Measurements from ENCODE around the gene CHRNA5.

CHRNA5 gene

GRCh38 chr15:78635346-78635745 is 70.0 kb downstream of the CHRNA5 start:
- Histone ChIP-seq H3K9ac (ENCODE audit: low read depth in 1 of 2, low read length in 2 of 2) (no peak overlapping the region), H3K36me3 (ENCODE audit: control insufficient read depth in 2 of 2, insufficient read depth in 2 of 2, low read length in 2 of 2) (no peaks in the 10 kb centered on the region), H3K27ac (ENCODE audit: low read depth in 2 of 2, low read length in 2 of 2) (no peak overlapping the region), H3K4me3 (ENCODE audit: low read length in 2 of 2) (no peak overlapping the region), H3K27me3 (ENCODE audit: control insufficient read depth in 2 of 2, insufficient read depth in 2 of 2, low read length in 2 of 2) (peaks cover 0 to 3% of the 10 kb centered on the region in 2 donors), H3K9me3 (ENCODE audit: control insufficient read depth in 2 of 2, low read length in 2 of 2) (no peaks in the 10 kb centered on the region), H3K4me1 (ENCODE audit: control insufficient read depth in 2 of 2, insufficient read depth in 2 of 2, low read length in 2 of 2) (no peaks in the 10 kb centered on the region)

GRCh38 chr15:78636378-78636859 is 71.1 kb downstream of the CHRNA5 start:
- no peaks in the 10 kb centered on the region for H3K9me3 ChIP-seq (ENCODE audit: control insufficient read depth in 2 of 2, low read length in 2 of 2)
- no peak overlapping the region for H3K4me3 ChIP-seq (ENCODE audit: low read length in 2 of 2)
- H3K4me1 ChIP-seq (ENCODE audit: control insufficient read depth in 2 of 2, insufficient read depth in 2 of 2, low read length in 2 of 2), result peaks cover 2% of the 10 kb centered on the region in 2 donors
- peaks cover 0 to 7% of the 10 kb centered on the region in 2 donors for H3K27me3 ChIP-seq (ENCODE audit: control insufficient read depth in 2 of 2, insufficient read depth in 2 of 2, low read length in 2 of 2)
- no peaks in the 10 kb centered on the region for H3K36me3 ChIP-seq (ENCODE audit: control insufficient read depth in 2 of 2, insufficient read depth in 2 of 2, low read length in 2 of 2)
- no peak overlapping the region for H3K9ac ChIP-seq (ENCODE audit: low read depth in 1 of 2, low read length in 2 of 2)
- no peak overlapping the region for H3K27ac ChIP-seq (ENCODE audit: low read depth in 2 of 2, low read length in 2 of 2)

GRCh38 chr15:78637776-78638435 is 72.6 kb downstream of the CHRNA5 start:
- H3K27me3 ChIP-seq (ENCODE audit: control insufficient read depth in 2 of 2, insufficient read depth in 2 of 2, low read length in 2 of 2), result peaks cover 0 to 7% of the 10 kb centered on the region in 2 donors
- H3K27ac ChIP-seq (ENCODE audit: low read depth in 2 of 2, low read length in 2 of 2), result no peak overlapping the region
- H3K9me3 ChIP-seq (ENCODE audit: control insufficient read depth in 2 of 2, low read length in 2 of 2), result no peaks in the 10 kb centered on the region
- peaks cover 2% of the 10 kb centered on the region in 2 donors for H3K4me1 ChIP-seq (ENCODE audit: control insufficient read depth in 2 of 2, insufficient read depth in 2 of 2, low read length in 2 of 2)
- no peak overlapping the region for H3K4me3 ChIP-seq (ENCODE audit: low read length in 2 of 2)
- H3K9ac ChIP-seq (ENCODE audit: low read depth in 1 of 2, low read length in 2 of 2), result no peak overlapping the region
- H3K36me3 ChIP-seq (ENCODE audit: control insufficient read depth in 2 of 2, insufficient read depth in 2 of 2, low read length in 2 of 2), result no peaks in the 10 kb centered on the region

GRCh38 chr15:78638658-78639314 is 73.5 kb downstream of the CHRNA5 start:
- no peak overlapping the region for H3K27ac ChIP-seq (ENCODE audit: low read depth in 2 of 2, low read length in 2 of 2)
- H3K4me3 ChIP-seq (ENCODE audit: low read length in 2 of 2), result no peak overlapping the region
- H3K36me3 ChIP-seq (ENCODE audit: control insufficient read depth in 2 of 2, insufficient read depth in 2 of 2, low read length in 2 of 2), result no peaks in the 10 kb centered on the region
- H3K27me3 ChIP-seq (ENCODE audit: control insufficient read depth in 2 of 2, insufficient read depth in 2 of 2, low read length in 2 of 2), result peaks cover 0 to 7% of the 10 kb centered on the region in 2 donors
- no peak overlapping the region for H3K9ac ChIP-seq (ENCODE audit: low read depth in 1 of 2, low read length in 2 of 2)
- peaks cover 2% of the 10 kb centered on the region in 2 donors for H3K4me1 ChIP-seq (ENCODE audit: control insufficient read depth in 2 of 2, insufficient read depth in 2 of 2, low read length in 2 of 2)
- H3K9me3 ChIP-seq (ENCODE audit: control insufficient read depth in 2 of 2, low read length in 2 of 2), result no peaks in the 10 kb centered on the region

- Histone ChIP-seq H3K4me1 (ENCODE audit: control insufficient read depth in 2 of 2, insufficient read depth in 2 of 2, low read length in 2 of 2) (peaks cover 2% of the 10 kb centered on the region in 2 donors), H3K27ac (ENCODE audit: low read depth in 2 of 2, low read length in 2 of 2) (no peak overlapping the region), H3K4me3 (ENCODE audit: low read length in 2 of 2) (peak overlapping the region; percentile 31 to 40), H3K27me3 (ENCODE audit: control insufficient read depth in 2 of 2, insufficient read depth in 2 of 2, low read length in 2 of 2) (peaks cover 0 to 7% of the 10 kb centered on the region in 2 donors), H3K36me3 (ENCODE audit: control insufficient read depth in 2 of 2, insufficient read depth in 2 of 2, low read length in 2 of 2) (no peaks in the 10 kb centered on the region), H3K9me3 (ENCODE audit: control insufficient read depth in 2 of 2, low read length in 2 of 2) (no peaks in the 10 kb centered on the region), H3K9ac (ENCODE audit: low read depth in 1 of 2, low read length in 2 of 2) (no peak overlapping the region)
Observed at GRCh38 chr15:78640527-78641101, 75.3 kb downstream of the CHRNA5 start.

GRCh38 chr15:78641102-78641748 is 75.9 kb downstream of the CHRNA5 start, which contains the start of gene CHRNB4:
TSS of gene CHRNB4 (minus strand) at chr15:78641210. CDS start at chr15:78641133, 77 bp downstream.
- H3K9me3 ChIP-seq (ENCODE audit: control insufficient read depth in 2 of 2, low read length in 2 of 2), result no peaks in the 10 kb centered on the region
- H3K36me3 ChIP-seq (ENCODE audit: control insufficient read depth in 2 of 2, insufficient read depth in 2 of 2, low read length in 2 of 2), result no peaks in the 10 kb centered on the region
- H3K9ac ChIP-seq (ENCODE audit: low read depth in 1 of 2, low read length in 2 of 2), result no peak within 1 kb of the TSS
- peaks cover 0 to 7% of the 10 kb centered on the region in 2 donors for H3K27me3 ChIP-seq (ENCODE audit: control insufficient read depth in 2 of 2, insufficient read depth in 2 of 2, low read length in 2 of 2)
- H3K4me1 ChIP-seq (ENCODE audit: control insufficient read depth in 2 of 2, insufficient read depth in 2 of 2, low read length in 2 of 2), result peaks cover 2% of the 10 kb centered on the region in 2 donors
- no peak within 1 kb of the TSS for H3K27ac ChIP-seq (ENCODE audit: low read depth in 2 of 2, low read length in 2 of 2)
- H3K4me3 ChIP-seq (ENCODE audit: low read length in 2 of 2), result peak within 1 kb of the TSS; percentile 31 to 40

- Histone ChIP-seq H3K4me1 (ENCODE audit: control insufficient read depth in 2 of 2, insufficient read depth in 2 of 2, low read length in 2 of 2) (peaks cover 2% of the 10 kb centered on the region in 2 donors), H3K9me3 (ENCODE audit: control insufficient read depth in 2 of 2, low read length in 2 of 2) (no peaks in the 10 kb centered on the region), H3K4me3 (ENCODE audit: low read length in 2 of 2) (no peak overlapping the region), H3K27me3 (ENCODE audit: control insufficient read depth in 2 of 2, insufficient read depth in 2 of 2, low read length in 2 of 2) (peaks cover 0 to 7% of the 10 kb centered on the region in 2 donors), H3K27ac (ENCODE audit: low read depth in 2 of 2, low read length in 2 of 2) (no peak overlapping the region), H3K36me3 (ENCODE audit: control insufficient read depth in 2 of 2, insufficient read depth in 2 of 2, low read length in 2 of 2) (no peaks in the 10 kb centered on the region), H3K9ac (ENCODE audit: low read depth in 1 of 2, low read length in 2 of 2) (no peak overlapping the region)
Observed at GRCh38 chr15:78641749-78642275, 76.5 kb downstream of the CHRNA5 start.

GRCh38 chr15:78642331-78642730 is 77.0 kb downstream of the CHRNA5 start:
- H3K9me3 ChIP-seq (ENCODE audit: control insufficient read depth in 2 of 2, low read length in 2 of 2), result no peaks in the 10 kb centered on the region
- no peak overlapping the region for H3K9ac ChIP-seq (ENCODE audit: low read depth in 1 of 2, low read length in 2 of 2)
- no peak overlapping the region for H3K27ac ChIP-seq (ENCODE audit: low read depth in 2 of 2, low read length in 2 of 2)
- peaks cover 2% of the 10 kb centered on the region in 2 donors for H3K4me1 ChIP-seq (ENCODE audit: control insufficient read depth in 2 of 2, insufficient read depth in 2 of 2, low read length in 2 of 2)
- H3K27me3 ChIP-seq (ENCODE audit: control insufficient read depth in 2 of 2, insufficient read depth in 2 of 2, low read length in 2 of 2), result peaks cover 0 to 7% of the 10 kb centered on the region in 2 donors
- no peak overlapping the region for H3K4me3 ChIP-seq (ENCODE audit: low read length in 2 of 2)
- H3K36me3 ChIP-seq (ENCODE audit: control insufficient read depth in 2 of 2, insufficient read depth in 2 of 2, low read length in 2 of 2), result no peaks in the 10 kb centered on the region
